GM12878 (cell line): ENCODE data around the gene LASP1NB.

Experiments used
- ATAC-seq: fragments of 200-7000 bp; cut with Tn5 transposase; 3 replicates; pipeline ENCODE4 v1.9.1; 2020; ENCODE audit warnings: mild to moderate bottlenecking, moderate library complexity
- BruUV-seq: library from RNA; stranded (reverse); fragments of 400-500 nt; replicated peaks from 2 replicates; lab custom pipeline; 2021; lab: Mats Ljungman, UMichigan
- CTCF ChIA-PET: fragments of 300-600 bp; sonication (Branson Sonifier 250); formaldehyde crosslinking; extraction: SDS; loops from one replicate; lab custom pipeline; 2021; ENCODE audit warnings: inconsistent platforms; lab: Yijun Ruan, JAX
- POLR2A ChIA-PET: fragments of 350-600 bp; formaldehyde crosslinking; extraction: SDS; loops from one replicate; lab custom pipeline; 2021; ENCODE audit warnings: inconsistent platforms; lab: Charles Lee
- RAD21 ChIA-PET: fragments of 300-600 bp; sonication (Branson Sonifier 250); formaldehyde crosslinking; loops from one replicate; lab custom pipeline; 2023; ENCODE audit warnings: antibody characterized with exemption; ENCODE audit not compliant: unreplicated experiment; lab: Charles Lee
- SMC1A ChIA-PET: fragments of 300-600 bp; sonication (Branson Sonifier 250); formaldehyde crosslinking; loops from one replicate; lab custom pipeline; 2023; ENCODE audit not compliant: unreplicated experiment, uncharacterized antibody; lab: Charles Lee
- DNase-seq: peaks from one replicate; pipeline ENCODE4 v3.0.0-alpha.2; 2011; ENCODE audit warnings: low read depth, low spot score
- FAIRE-seq: peaks from 3 replicates; lab custom pipeline; 2011; peaks lifted over from hg19 to GRCh38; lab: Jason Lieb, UNC
- H2AFZ ChIP-seq: 2 replicates; pipeline ENCODE4 v1.6.0; 2011; ENCODE audit warnings: low read depth, low read length, control low read depth; ENCODE audit not compliant: control insufficient read depth
- H3K27ac ChIP-seq: 2 replicates; pipeline ENCODE4 v1.5.1; 2011; ENCODE audit warnings: control low read depth; ENCODE audit not compliant: control insufficient read depth, insufficient read depth
- H3K27me3 ChIP-seq, 2 experiments: replicated peaks in 1 of 2; 2 replicates each; pipeline versions ENCODE4 v1.6.0 to v1.6.1; 2011; ENCODE audit warnings: low read length in 1 of 2; ENCODE audit not compliant: control insufficient read depth in 2 of 2, insufficient read depth in 2 of 2
- H3K36me3 ChIP-seq, 2 experiments: 2 replicates each; pipeline ENCODE4 v1.5.1; 2011; ENCODE audit warnings: low read length in 1 of 2; ENCODE audit not compliant: control insufficient read depth in 2 of 2, insufficient read depth in 2 of 2
- H3K4me1 ChIP-seq: 2 replicates; pipeline ENCODE4 v1.6.1; 2011; ENCODE audit warnings: mild to moderate bottlenecking, low read length, moderate library complexity, mixed read lengths; ENCODE audit not compliant: control insufficient read depth, insufficient read depth
- H3K4me2 ChIP-seq: 2 replicates; pipeline ENCODE4 v1.6.0; 2011; ENCODE audit warnings: control low read depth; ENCODE audit not compliant: control insufficient read depth, insufficient read depth
- H3K4me3 ChIP-seq: fragments of 200-600 bp; sonication (generic); 2 replicates; pipeline ENCODE4 v1.5.1; 2016
- H3K79me2 ChIP-seq: 2 replicates; pipeline ENCODE4 v1.6.0; 2011; ENCODE audit warnings: low read length; ENCODE audit not compliant: control insufficient read depth, insufficient read depth
- H3K9ac ChIP-seq: 2 replicates; pipeline ENCODE4 v1.8.0; 2011; ENCODE audit warnings: low read length, control low read depth, mixed read lengths; ENCODE audit not compliant: control insufficient read depth, insufficient read depth
- H3K9me3 ChIP-seq: replicated peaks from 3 replicates; pipeline ENCODE4 v1.5.1; 2011; ENCODE audit warnings: mild to moderate bottlenecking, low read length; ENCODE audit not compliant: control insufficient read depth, insufficient read depth
- H4K20me1 ChIP-seq: 2 replicates; pipeline ENCODE4 v1.6.0; 2011; ENCODE audit not compliant: control insufficient read depth, insufficient read depth
- BMI1 ChIP-seq: fragments of 450-650 bp; IDR thresholded peaks from 2 replicates; pipeline ENCODE4 v1.6.1; 2016; ENCODE audit warnings: mild to moderate bottlenecking, moderate library complexity, borderline replicate concordance
- WGBS: methylation state at CpG from one replicate; pipeline ENCODE4 v1.1.6; 2016; ENCODE audit warnings: low lambda C conversion rate; ENCODE audit not compliant: insufficient replicate concordance, insufficient coverage; ENCODE audit errors: missing lambda C conversion rate; 5-methylcytosine and 5-hydroxymethylcytosine counted together
- in situ Hi-C: fragments of 300-500 bp; cut with MboI; formaldehyde crosslinking; loops from 9 replicates; pipeline ENCODE4 v1.14.3; 2018; ENCODE audit warnings: mixed read lengths
- intact Hi-C: fragments of 100-400 bp; cut with micrococcal nuclease; formaldehyde crosslinking; loops from one replicate; pipeline ENCODE4 v1.14.2; 2022; ENCODE audit not compliant: unreplicated experiment
- TF ChIP-seq, protein P1 (sequence below): IDR thresholded peaks from 2 replicates; pipeline ENCODE4 v1.6.1; 2012; ENCODE audit warnings: low read depth, low read length, improper control_type of control experiment
- TF ChIP-seq, protein P2 (sequence below): fragments of 450-650 bp; IDR thresholded peaks from 2 replicates; pipeline ENCODE4 v1.6.1; 2014; ENCODE audit warnings: mild to moderate bottlenecking

LASP1NB gene

DNA sequence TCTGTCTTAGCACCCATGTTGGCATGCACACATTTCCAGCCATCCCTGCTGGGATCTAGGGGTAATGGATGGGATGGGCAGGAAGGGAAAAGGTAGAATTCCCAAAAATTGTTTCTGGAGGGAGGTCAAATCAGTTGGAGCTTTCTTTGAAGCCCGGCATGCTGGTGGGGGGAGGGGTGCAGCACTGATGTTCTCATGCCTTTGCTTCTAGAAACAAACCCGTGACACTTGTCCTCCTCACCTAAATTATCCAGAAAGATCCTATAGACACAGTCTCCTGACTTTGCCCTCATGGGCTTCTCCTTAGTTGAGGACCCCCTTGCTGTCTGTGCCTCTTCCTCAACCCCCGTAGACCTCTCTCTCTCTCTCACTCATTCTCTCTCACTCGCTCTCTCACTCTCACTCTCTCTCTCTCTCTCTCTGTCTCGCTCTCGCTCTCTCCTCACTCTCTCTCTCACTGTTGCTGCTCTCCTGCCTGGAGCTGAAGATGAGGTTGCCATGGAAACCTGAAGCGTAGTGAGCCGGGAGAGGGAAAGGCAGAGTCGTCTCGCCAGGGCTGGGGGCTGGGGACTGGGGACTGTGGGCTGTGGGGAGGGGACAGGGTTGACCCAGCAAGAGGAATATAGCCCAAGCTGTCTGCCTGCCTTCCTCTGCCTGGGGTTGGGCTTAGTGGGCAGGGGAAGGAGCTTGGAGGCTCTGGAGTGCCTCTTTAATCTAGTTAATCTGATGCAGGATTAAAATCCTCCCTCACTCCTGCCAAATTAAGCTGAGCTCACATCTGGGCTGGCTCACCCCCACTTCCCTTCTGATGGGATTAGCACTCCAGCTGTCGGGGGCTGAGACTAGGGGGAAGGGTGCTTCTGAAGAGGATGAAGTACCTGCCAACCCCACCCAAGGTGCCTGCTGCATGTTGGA, 39.4 kb upstream of the LASP1NB start:
- intact Hi-C loops (no loop called here), in situ Hi-C loops (no loop called here)
- no peak overlapping the region for H3K27ac ChIP-seq
- H3K9me3 ChIP-seq = no peaks in the 10 kb centered on the region
- no peaks in the 10 kb centered on the region for H3K27me3 ChIP-seq
- ChIA-PET SMC1A (interaction anchor here (0.8 to 1.6 kb wide), 4 partner anchors 9 to 88 kb away, joined by 3 to 7 read pairs (median 4); partner anchors contain the start of gene LASP1), POLR2A (interaction anchor here (0.6 kb wide), 1 partner anchor 81 kb away, joined by 4 read pairs; no protein-coding TSS in a partner anchor), RAD21 (interaction anchor here (1.4 kb wide), 1 partner anchor 13 kb away, joined by 3 read pairs; no protein-coding TSS in a partner anchor), CTCF (interaction anchor here (0.9 to 2.1 kb wide), 2 partner anchors 11 to 14 kb away, joined by 3 to 12 read pairs; no protein-coding TSS in a partner anchor)
- BruUV-seq = no TSS peak
- H3K79me2 ChIP-seq = peaks cover 34% of the 10 kb centered on the region
- H3K4me1 ChIP-seq = peaks cover 26% of the 10 kb centered on the region
- DNase-seq = no peak
- 86% methylated on average over 11 of the region's 11 CpGs for whole genome bisulfite sequencing
- peaks cover 5% of the 10 kb centered on the region; the same call in 1 of the 2 replicates for H4K20me1 ChIP-seq
- ATAC-seq = no peak
- no peak for FAIRE-seq
- no peak overlapping the region for H3K4me2 ChIP-seq
- no peak overlapping the region for H3K4me3 ChIP-seq
- no peak overlapping the region for H2AFZ ChIP-seq
- H3K9ac ChIP-seq = no peak overlapping the region
- TF ChIP-seq, protein P1, sequence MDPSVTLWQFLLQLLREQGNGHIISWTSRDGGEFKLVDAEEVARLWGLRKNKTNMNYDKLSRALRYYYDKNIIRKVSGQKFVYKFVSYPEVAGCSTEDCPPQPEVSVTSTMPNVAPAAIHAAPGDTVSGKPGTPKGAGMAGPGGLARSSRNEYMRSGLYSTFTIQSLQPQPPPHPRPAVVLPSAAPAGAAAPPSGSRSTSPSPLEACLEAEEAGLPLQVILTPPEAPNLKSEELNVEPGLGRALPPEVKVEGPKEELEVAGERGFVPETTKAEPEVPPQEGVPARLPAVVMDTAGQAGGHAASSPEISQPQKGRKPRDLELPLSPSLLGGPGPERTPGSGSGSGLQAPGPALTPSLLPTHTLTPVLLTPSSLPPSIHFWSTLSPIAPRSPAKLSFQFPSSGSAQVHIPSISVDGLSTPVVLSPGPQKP = no peak
- 0 out of 2 replicates have a peak, but pooled peaks have one; percentile 19 for TF ChIP-seq BMI1
- TF ChIP-seq, protein P2, sequence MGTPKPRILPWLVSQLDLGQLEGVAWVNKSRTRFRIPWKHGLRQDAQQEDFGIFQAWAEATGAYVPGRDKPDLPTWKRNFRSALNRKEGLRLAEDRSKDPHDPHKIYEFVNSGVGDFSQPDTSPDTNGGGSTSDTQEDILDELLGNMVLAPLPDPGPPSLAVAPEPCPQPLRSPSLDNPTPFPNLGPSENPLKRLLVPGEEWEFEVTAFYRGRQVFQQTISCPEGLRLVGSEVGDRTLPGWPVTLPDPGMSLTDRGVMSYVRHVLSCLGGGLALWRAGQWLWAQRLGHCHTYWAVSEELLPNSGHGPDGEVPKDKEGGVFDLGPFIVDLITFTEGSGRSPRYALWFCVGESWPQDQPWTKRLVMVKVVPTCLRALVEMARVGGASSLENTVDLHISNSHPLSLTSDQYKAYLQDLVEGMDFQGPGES = no peak
- peaks cover 32 to 38% of the 10 kb centered on the region in 2 experiments; a peak in 3 of 4 replicates for H3K36me3 ChIP-seq
